Transverse colon (tissue), 3 donors: ENCODE results near the gene TTC19.

Experiments
- EP300 ChIP-seq: sonication (generic); formaldehyde crosslinking; IDR thresholded peaks from one replicate; pipeline ENCODE4 v1.6.1; 2017; ENCODE audit warnings: antibody characterized with exemption, low read depth
- POLR2A ChIP-seq: fragments of 450-650 bp; IDR thresholded peaks from one replicate; pipeline ENCODE4 v1.6.1; 2016; ENCODE audit warnings: antibody characterized with exemption, mild to moderate bottlenecking, moderate library complexity
- TF ChIP-seq, protein P1 (sequence below), 5 experiments: fragments of 200-600 bp in 3 of 5; fragments of 450-650 bp in 2 of 5; sonication (generic) in 3 of 5; IDR thresholded peaks; 1 replicate in 2 of 5; 2 replicates in 3 of 5; pipeline ENCODE4 v1.5.1; 2016 to 2017; ENCODE audit warnings: antibody characterized with exemption in 5 of 5, inconsistent platforms in 3 of 5, mild to moderate bottlenecking in 2 of 5, moderate library complexity in 1 of 5

DNA sequence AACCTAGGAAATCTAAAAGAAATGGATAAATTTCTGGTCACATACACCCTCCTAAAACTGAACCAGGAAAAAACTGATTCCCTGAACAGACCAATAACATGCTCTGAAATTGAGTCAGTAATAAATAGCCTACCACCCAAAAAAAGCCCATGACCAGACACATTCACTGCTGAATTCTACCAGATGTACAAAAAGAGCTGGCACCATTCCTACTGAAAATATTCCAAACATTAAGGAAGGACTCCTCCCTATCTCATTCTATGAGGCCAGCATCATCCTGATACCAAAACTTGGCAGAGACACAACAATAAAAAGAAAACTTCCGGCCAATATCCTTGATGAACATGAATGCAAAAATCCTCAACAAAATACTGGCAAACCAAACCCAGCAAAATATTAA, 52.9 kb downstream of the TTC19 start:
- TF ChIP-seq POLR2A (no peak), EP300 (no peak)
- TF ChIP-seq, protein P1, sequence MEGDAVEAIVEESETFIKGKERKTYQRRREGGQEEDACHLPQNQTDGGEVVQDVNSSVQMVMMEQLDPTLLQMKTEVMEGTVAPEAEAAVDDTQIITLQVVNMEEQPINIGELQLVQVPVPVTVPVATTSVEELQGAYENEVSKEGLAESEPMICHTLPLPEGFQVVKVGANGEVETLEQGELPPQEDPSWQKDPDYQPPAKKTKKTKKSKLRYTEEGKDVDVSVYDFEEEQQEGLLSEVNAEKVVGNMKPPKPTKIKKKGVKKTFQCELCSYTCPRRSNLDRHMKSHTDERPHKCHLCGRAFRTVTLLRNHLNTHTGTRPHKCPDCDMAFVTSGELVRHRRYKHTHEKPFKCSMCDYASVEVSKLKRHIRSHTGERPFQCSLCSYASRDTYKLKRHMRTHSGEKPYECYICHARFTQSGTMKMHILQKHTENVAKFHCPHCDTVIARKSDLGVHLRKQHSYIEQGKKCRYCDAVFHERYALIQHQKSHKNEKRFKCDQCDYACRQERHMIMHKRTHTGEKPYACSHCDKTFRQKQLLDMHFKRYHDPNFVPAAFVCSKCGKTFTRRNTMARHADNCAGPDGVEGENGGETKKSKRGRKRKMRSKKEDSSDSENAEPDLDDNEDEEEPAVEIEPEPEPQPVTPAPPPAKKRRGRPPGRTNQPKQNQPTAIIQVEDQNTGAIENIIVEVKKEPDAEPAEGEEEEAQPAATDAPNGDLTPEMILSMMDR (IDR thresholded peaks at IDR 0.05): no peak
